Kidney glomerular epithelial cell (primary cell): ENCODE measurements around the gene HELLS.
A peak's percentile ranks its signal among the peaks of the same experiment; 100 is the strongest.
"Not testable (repeated sequence)": the region's sequence is repeated elsewhere in the genome, so short reads cannot be mapped to it uniquely, and the experiment has no call there.

ENCODE experiments used
- DNase-seq: peaks from one replicate; lab custom pipeline; 2025; lab: John Stamatoyannopoulos, UW

HELLS gene

GRCh38 chr10:94608559-94608958, 63.0 kb downstream of the HELLS start:
- DNase-seq, result no peak

- DNase-seq, result no peak
Measured at GRCh38 chr10:94614558-94614957, 69.0 kb downstream of the HELLS start.

- DNase-seq, result no peak
Measured at GRCh38 chr10:94617389-94617944, 71.9 kb downstream of the HELLS start.

GRCh38 chr10:94622666-94623205, 77.1 kb downstream of the HELLS start:
- no peak for DNase-seq

- DNase-seq, result peak; percentile 4
Measured at GRCh38 chr10:94623572-94623971, 78.0 kb downstream of the HELLS start.

- DNase-seq, result no peak
Measured at GRCh38 chr10:94626476-94626875, 80.9 kb downstream of the HELLS start.

GRCh38 chr10:94627511-94627910, 81.9 kb downstream of the HELLS start:
- no peak for DNase-seq

- peak; percentile 32 for DNase-seq
Measured at GRCh38 chr10:94630017-94630688, 84.6 kb downstream of the HELLS start.

- DNase-seq, result no peak
Measured at GRCh38 chr10:94631077-94631875, 85.7 kb downstream of the HELLS start.

- DNase-seq, result no peak
Measured at GRCh38 chr10:94632954-94633353, 87.4 kb downstream of the HELLS start.

GRCh38 chr10:94638097-94638496, 92.5 kb downstream of the HELLS start:
- DNase-seq, result not testable (repeated sequence)

GRCh38 chr10:94639902-94640301, 94.3 kb downstream of the HELLS start:
- no peak for DNase-seq

GRCh38 chr10:94640562-94640961, 95.0 kb downstream of the HELLS start:
- no peak for DNase-seq

- peak; percentile 39 for DNase-seq
Measured at GRCh38 chr10:94641480-94641879, 95.9 kb downstream of the HELLS start.

- DNase-seq, result no peak
Measured at GRCh38 chr10:94644352-94644751, 98.8 kb downstream of the HELLS start.

GRCh38 chr10:94645285-94645684, 99.7 kb downstream of the HELLS start:
- DNase-seq, result no peak
